C4-2B (cell line): ENCODE measurements around the gene TMEM259.

ENCODE experiments used
- ZFX ChIP-seq: fragments of 450-650 bp; IDR thresholded peaks from 2 replicates; pipeline ENCODE4 v1.6.1; 2017
- TF ChIP-seq, protein P1 (sequence below): fragments of 450-650 bp; conservative IDR thresholded peaks from 2 replicates; pipeline ENCODE4 v1.5.1; 2017; ENCODE audit warnings: mild to moderate bottlenecking

DNA sequence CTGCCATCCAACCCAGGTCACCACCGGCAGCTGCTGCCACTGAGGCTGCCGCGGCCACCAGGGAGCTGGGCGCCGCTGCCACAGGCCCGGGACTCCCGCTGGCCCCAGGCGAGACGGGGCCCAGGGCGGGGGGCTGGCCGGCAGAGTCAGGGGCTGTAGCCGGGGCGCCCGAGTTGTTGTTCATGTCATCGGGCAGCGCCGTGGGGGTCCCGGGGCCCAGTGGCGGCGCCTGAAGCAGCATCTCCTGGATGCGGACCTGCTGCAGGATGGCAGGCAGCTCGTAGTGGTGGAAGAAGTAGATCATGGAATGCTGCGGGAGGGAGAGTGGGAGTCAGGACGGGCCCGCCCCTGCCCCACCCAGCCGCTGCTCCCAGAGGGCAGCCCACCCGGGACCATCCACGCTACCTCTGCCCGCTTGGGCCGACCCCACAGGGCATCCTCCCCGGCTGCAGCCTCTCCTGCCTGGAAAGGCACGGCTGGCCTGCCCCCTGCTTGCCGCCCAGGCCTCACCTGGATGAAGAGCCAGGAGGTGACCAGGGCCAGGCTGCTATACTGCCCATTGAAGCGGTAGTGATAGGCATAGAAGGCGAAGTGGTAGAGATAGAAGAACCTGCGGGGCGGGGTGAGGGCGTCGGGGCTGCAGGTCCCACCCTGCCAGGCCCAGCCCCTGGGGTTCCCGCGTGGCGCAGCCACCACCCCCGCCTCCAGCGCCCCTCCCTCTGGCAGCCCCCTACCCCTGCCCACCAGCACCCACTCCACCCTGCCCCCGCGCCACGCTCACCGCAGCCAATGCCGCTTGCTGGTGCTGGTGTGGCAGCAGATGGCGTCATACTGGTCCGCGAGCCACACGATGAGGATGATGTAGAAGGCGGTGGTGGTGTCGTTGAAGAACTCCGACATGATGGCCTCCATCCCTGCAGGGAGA is 10.1 kb downstream of the TMEM259 start:
- TF ChIP-seq, protein P1, sequence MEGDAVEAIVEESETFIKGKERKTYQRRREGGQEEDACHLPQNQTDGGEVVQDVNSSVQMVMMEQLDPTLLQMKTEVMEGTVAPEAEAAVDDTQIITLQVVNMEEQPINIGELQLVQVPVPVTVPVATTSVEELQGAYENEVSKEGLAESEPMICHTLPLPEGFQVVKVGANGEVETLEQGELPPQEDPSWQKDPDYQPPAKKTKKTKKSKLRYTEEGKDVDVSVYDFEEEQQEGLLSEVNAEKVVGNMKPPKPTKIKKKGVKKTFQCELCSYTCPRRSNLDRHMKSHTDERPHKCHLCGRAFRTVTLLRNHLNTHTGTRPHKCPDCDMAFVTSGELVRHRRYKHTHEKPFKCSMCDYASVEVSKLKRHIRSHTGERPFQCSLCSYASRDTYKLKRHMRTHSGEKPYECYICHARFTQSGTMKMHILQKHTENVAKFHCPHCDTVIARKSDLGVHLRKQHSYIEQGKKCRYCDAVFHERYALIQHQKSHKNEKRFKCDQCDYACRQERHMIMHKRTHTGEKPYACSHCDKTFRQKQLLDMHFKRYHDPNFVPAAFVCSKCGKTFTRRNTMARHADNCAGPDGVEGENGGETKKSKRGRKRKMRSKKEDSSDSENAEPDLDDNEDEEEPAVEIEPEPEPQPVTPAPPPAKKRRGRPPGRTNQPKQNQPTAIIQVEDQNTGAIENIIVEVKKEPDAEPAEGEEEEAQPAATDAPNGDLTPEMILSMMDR, result no peak
- TF ChIP-seq ZFX, result no peak
